Heart right ventricle (tissue), 16 donors: ENCODE measurements around the gene KCNMA1. TPM values are rescaled to one million over a fixed set of nuclear protein-coding genes. Genes with fewer than 3 reads are reported as not detected.

Experiments
- ATAC-seq, 8 donors: fragments of 200-7000 bp; cut with Tn5 transposase; one replicate each; pipeline ENCODE4 v1.9.1; 2020; ENCODE audit warnings: mild to moderate bottlenecking in 8 of 8, moderate library complexity in 8 of 8, moderate number of reproducible peaks in 1 of 8
- DNase-seq, 2 donors: peaks; one replicate each; pipeline ENCODE4 v3.0.0-alpha.2; 2020
- H3K27ac ChIP-seq, 10 donors: fragments of 200-600 bp; sonication (generic) in 2 of 10; one replicate each; pipeline versions ENCODE4 v1.5.0 to v1.8.0; 2020 to 2022; ENCODE audit warnings: mild to moderate bottlenecking in 3 of 10
- H3K27me3 ChIP-seq, 7 donors: fragments of 200-600 bp; one replicate each; pipeline ENCODE4 v1.8.0; 2021 to 2022; ENCODE audit warnings: mild to moderate bottlenecking in 2 of 7
- H3K36me3 ChIP-seq, 9 donors: fragments of 200-600 bp; sonication (generic) in 1 of 9; one replicate each; pipeline versions ENCODE4 v1.5.0 to v1.8.0; 2020 to 2022; ENCODE audit warnings: mild to moderate bottlenecking in 2 of 9
- H3K4me1 ChIP-seq, 9 donors: fragments of 200-600 bp; sonication (generic) in 1 of 9; one replicate each; pipeline versions ENCODE4 v1.5.0 to v1.8.0; 2020 to 2022; ENCODE audit warnings: mild to moderate bottlenecking in 4 of 9
- H3K4me3 ChIP-seq, 10 donors: fragments of 200-600 bp; sonication (generic) in 2 of 10; one replicate each; pipeline versions ENCODE4 v1.5.0 to v1.8.0; 2020 to 2022; ENCODE audit warnings: mild to moderate bottlenecking in 7 of 10, moderate library complexity in 2 of 10
- H3K9me3 ChIP-seq, 11 donors: fragments of 200-600 bp in 10 of 11; sonication (generic) in 2 of 11; one replicate each; pipeline versions ENCODE4 v1.5.0 to v1.8.0; 2013 to 2022; ENCODE audit warnings: mild to moderate bottlenecking in 2 of 11, control low read depth in 1 of 11, moderate library complexity in 1 of 11
- WGBS, 2 donors: extraction: QIAGEN DNeasy Blood & Tissue Kit; methylation state at CpG; one replicate each; pipeline ENCODE4 v1.1.7; 2013; ENCODE audit warnings: inconsistent platforms in 1 of 2; 5-methylcytosine and 5-hydroxymethylcytosine counted together
- intact Hi-C, 10 donors: fragments of 100-400 bp; cut with DNase I; formaldehyde crosslinking; loops; one replicate each; pipeline versions ENCODE4 v1.11.1 to v1.14.2; 2022
- polyA plus RNA-seq, 2 donors: library from polyadenylated mRNA; stranded (reverse); fragments of 200-250 nt; gene quantifications; one replicate each; pipeline ENCODE4 v1.2.3, GENCODE V29; 2013
- total RNA-seq, 10 donors: library from RNA; stranded (reverse); fragmentation: NEBNext Ultra II Directional in 3 of 10; extraction: Animal tissue kit (Norgen Biotek cat#: 25700) in 3 of 10; gene quantifications; one replicate each; pipeline versions ENCODE4 v1.2.1 to v1.2.4, GENCODE V29; 2021 to 2023
- TF ChIP-seq, protein P1 (sequence below), 9 donors: fragments of 200-600 bp; sonication (generic) in 2 of 9; IDR thresholded peaks; one replicate each; pipeline versions ENCODE4 v1.5.0 to v1.8.0; 2021 to 2022; ENCODE audit warnings: antibody characterized with exemption in 9 of 9, mild to moderate bottlenecking in 5 of 9, moderate library complexity in 1 of 9
- donor health status: Arrhythmogenic right ventricular cardiomyopathy.
- donor health status: ischemic (EF 13 %, LVEDD 7.1; RV severe dilation, severe dysfunction).
- donor health status: healthy with polysubstance abuse.
- donor health status: DM: no; HTN: yes; CAD: no.
- donor health status: DM: no; HTN: no; CAD: no.
- donor health status: ischemic (EF 25% LVEDD 6.9; RV normal size, moderate dysfunction).
- donor health status: ischemic (EF 25% LVEDD 5.7; RV mildly dilated, moderate dysfunction).
- donor health status: healthy.
- donor health status: DM: yes; HTN: yes; CAD: no.
- donor health status: Ischemic cardiomyopathy.
- donor health status: ischemic (EF 35%, LVEDD 5.7; RV mildly dilated, moderate dysfunction).
- donor health status: nonischemic (EF 11% LVEDD 7.7; RV severe dilation, severe dysfunction).
- donor health status: DM: yes; HTN: yes; CAD: no.
- donor health status: PGD.
- donor health status: ischemic (EF 29% LVEDD 5.4; RV normal size, mild dysfunction).
- donor health status: nonischemic (EF 23%, LVEDD 6.1; RV moderate dilation, normal function).

Gene KCNMA1
- total and polyA plus RNA-seq, 12 donors = 0.59 to 5.3 (median 1.6) TPM

DNA sequence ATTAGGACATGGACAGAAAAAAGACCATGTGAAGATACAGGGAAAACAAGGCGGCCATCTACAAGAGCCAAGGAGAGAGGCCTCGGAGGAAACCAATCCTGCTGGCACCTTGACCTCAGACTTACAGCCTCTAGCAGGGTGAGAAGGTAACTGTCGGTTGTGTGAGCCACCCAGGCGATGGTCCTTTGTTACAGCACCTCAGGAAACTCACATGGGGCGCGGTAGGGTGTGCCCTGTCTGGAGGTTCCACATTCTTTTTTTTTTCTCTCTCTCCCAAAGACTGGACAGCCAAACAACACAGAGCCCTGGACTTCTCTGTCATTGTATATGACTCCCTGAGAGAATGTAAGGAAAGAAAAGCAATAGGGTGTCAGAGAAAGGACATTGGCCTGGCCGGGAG lies 163.2 kb downstream of the KCNMA1 start:
- Histone ChIP-seq H3K27me3 (peaks cover 0 to 5% (median 0%) of the 10 kb centered on the region in 7 donors), H3K4me1 (no peaks in the 10 kb centered on the region), H3K9me3 (no peaks in the 10 kb centered on the region), H3K4me3 (no peak overlapping the region), H3K36me3 (no peaks in the 10 kb centered on the region), H3K27ac (no peak overlapping the region)
- intact Hi-C loops = no loop called here
- TF ChIP-seq, protein P1, sequence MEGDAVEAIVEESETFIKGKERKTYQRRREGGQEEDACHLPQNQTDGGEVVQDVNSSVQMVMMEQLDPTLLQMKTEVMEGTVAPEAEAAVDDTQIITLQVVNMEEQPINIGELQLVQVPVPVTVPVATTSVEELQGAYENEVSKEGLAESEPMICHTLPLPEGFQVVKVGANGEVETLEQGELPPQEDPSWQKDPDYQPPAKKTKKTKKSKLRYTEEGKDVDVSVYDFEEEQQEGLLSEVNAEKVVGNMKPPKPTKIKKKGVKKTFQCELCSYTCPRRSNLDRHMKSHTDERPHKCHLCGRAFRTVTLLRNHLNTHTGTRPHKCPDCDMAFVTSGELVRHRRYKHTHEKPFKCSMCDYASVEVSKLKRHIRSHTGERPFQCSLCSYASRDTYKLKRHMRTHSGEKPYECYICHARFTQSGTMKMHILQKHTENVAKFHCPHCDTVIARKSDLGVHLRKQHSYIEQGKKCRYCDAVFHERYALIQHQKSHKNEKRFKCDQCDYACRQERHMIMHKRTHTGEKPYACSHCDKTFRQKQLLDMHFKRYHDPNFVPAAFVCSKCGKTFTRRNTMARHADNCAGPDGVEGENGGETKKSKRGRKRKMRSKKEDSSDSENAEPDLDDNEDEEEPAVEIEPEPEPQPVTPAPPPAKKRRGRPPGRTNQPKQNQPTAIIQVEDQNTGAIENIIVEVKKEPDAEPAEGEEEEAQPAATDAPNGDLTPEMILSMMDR (IDR thresholded peaks at IDR 0.05) = no peak
- no peak for ATAC-seq
- no peak for DNase-seq
- WGBS, 2 donors = 89 to 92% methylated on average over 7 of the region's 7 CpGs

GRCh38 chr10:77472146-77472545 lies 165.5 kb downstream of the KCNMA1 start:
- Histone ChIP-seq H3K36me3 (no peaks in the 10 kb centered on the region), H3K27ac (no peak overlapping the region), H3K4me1 (no peaks in the 10 kb centered on the region), H3K4me3 (no peak overlapping the region), H3K27me3 (peaks cover 0 to 5% (median 0%) of the 10 kb centered on the region in 7 donors), H3K9me3 (no peaks in the 10 kb centered on the region)
- DNase-seq = no peak
- intact Hi-C loops = no loop called here
- ATAC-seq = no peak
- WGBS, 2 donors = 95% methylated on average over 2 of the region's 2 CpGs
- TF ChIP-seq, protein P1 (IDR thresholded peaks at IDR 0.05) = no peak

DNA sequence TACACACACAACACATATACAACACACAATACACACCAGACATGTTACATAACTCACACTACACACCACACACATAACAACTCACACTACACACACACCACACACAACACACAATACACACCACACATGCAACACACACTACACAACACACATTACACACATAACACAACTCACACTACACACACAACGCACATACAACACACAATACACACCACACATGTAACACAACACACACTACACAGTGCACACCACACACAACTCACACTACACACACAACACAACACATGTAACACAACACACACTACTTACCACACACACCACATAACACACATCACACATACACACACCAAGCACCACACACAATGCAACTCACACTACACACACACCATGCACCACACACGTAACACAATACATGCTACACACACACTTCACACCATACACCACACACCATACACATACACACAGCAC lies 166.5 kb downstream of the KCNMA1 start:
- Histone ChIP-seq H3K27ac (no peak overlapping the region), H3K4me3 (no peak overlapping the region), H3K4me1 (no peaks in the 10 kb centered on the region), H3K9me3 (no peaks in the 10 kb centered on the region), H3K27me3 (peaks cover 0 to 5% (median 0%) of the 10 kb centered on the region in 7 donors), H3K36me3 (no peaks in the 10 kb centered on the region)
- DNase-seq = no peak
- intact Hi-C loops = no loop called here
- WGBS, 2 donors = 90 to 96% methylated on average over 2 of the region's 2 CpGs
- no peak for ATAC-seq
- TF ChIP-seq, protein P1 (IDR thresholded peaks at IDR 0.05) = no peak

GRCh38 chr10:77467422-77467963 lies 170.1 kb downstream of the KCNMA1 start:
- H3K9me3 ChIP-seq = no peaks in the 10 kb centered on the region
- H3K36me3 ChIP-seq = no peaks in the 10 kb centered on the region
- peak in 1 of 2 donors; percentile 22 for DNase-seq
- H3K27ac ChIP-seq = no peak overlapping the region
- H3K4me3 ChIP-seq = no peak overlapping the region
- TF ChIP-seq, protein P1 (IDR thresholded peaks at IDR 0.05) = no peak
- ATAC-seq = no peak
- intact Hi-C loops = no loop called here
- WGBS, 2 donors = 68 to 71% methylated on average over 6 of the region's 6 CpGs
- H3K4me1 ChIP-seq = no peaks in the 10 kb centered on the region
- no peaks in the 10 kb centered on the region for H3K27me3 ChIP-seq
